Naive B cell (primary cell): ENCODE measurements around the gene SUZ12. TPM values are rescaled to one million over a fixed set of nuclear protein-coding genes. Genes with fewer than 3 reads are reported as not detected.
A peak's percentile ranks its signal among the peaks of the same experiment; 100 is the strongest.
"Not testable (repeated sequence)": the region's sequence is repeated elsewhere in the genome, so short reads cannot be mapped to it uniquely, and the experiment has no call there.

Experiments used
- ATAC-seq, 2 donors: fragments of 150-1000 bp; cut with Tn5 transposase; 2 replicates each; pipeline ENCODE4 v1.10.0; 2021; ENCODE audit warnings: low read depth in 2 of 2, mild to moderate bottlenecking in 2 of 2, moderate library complexity in 2 of 2
- DNase-seq: peaks from one replicate; pipeline ENCODE4 v3.0.0; 2022
- H3K27ac Mint-ChIP-seq, 6 donors: one replicate each; pipeline ENCODE4 v1.8.0; 2020 to 2022; ENCODE audit warnings: mild to moderate bottlenecking in 6 of 6, mixed read lengths in 6 of 6, moderate library complexity in 5 of 6, inconsistent platforms in 2 of 6
- H3K27me3 Mint-ChIP-seq, 3 donors: one replicate each; pipeline ENCODE4 v1.8.0; 2021 to 2022; ENCODE audit warnings: mixed read lengths in 3 of 3, mild to moderate bottlenecking in 1 of 3
- H3K36me3 Mint-ChIP-seq, 2 donors: one replicate each; pipeline ENCODE4 v1.8.0; 2020 to 2022; ENCODE audit warnings: mixed read lengths in 2 of 2, inconsistent platforms in 1 of 2, mild to moderate bottlenecking in 1 of 2
- H3K4me1 Mint-ChIP-seq, 3 donors: one replicate each; pipeline ENCODE4 v1.8.0; 2020 to 2022; ENCODE audit warnings: mixed read lengths in 3 of 3, inconsistent platforms in 1 of 3, mild to moderate bottlenecking in 1 of 3, moderate library complexity in 1 of 3
- H3K4me3 Mint-ChIP-seq, 8 donors: one replicate each; pipeline ENCODE4 v1.8.0; 2020 to 2022; ENCODE audit warnings: mild to moderate bottlenecking in 8 of 8, mixed read lengths in 8 of 8, moderate library complexity in 8 of 8, inconsistent platforms in 2 of 8
- H3K9me3 Mint-ChIP-seq, 7 donors: one replicate each; pipeline ENCODE4 v1.8.0; 2020 to 2022; ENCODE audit warnings: mixed read lengths in 7 of 7, mild to moderate bottlenecking in 5 of 7, inconsistent platforms in 2 of 7, moderate library complexity in 1 of 7
- polyA plus RNA-seq, 6 donors: library from polyadenylated mRNA; unstranded; fragments of 300-500 nt; fragmentation: Illumina TruSeq; gene quantifications; one replicate each; pipeline ENCODE4 v1.2.3, GENCODE V29; 2021; ENCODE audit warnings: low read depth in 6 of 6

Gene SUZ12
- 10 to 100 TPM; 16.4 to 28.4 (median 24.3) TPM for polyA plus RNA-seq

- H3K9me3 Mint-ChIP-seq, H3K27me3 Mint-ChIP-seq, H3K36me3 Mint-ChIP-seq: not testable (repeated sequence)
- DNase-seq (peak; percentile 91), ATAC-seq (peak; percentile 92 to 95)
- H3K4me1 Mint-ChIP-seq = peaks cover 0 to 24% (median 7%) of the 10 kb centered on the region in 3 donors
- peak within 1 kb of the TSS; percentile 78 to 96 (median 92) for H3K27ac Mint-ChIP-seq
- H3K4me3 Mint-ChIP-seq = peak within 1 kb of the TSS; percentile 76 to 93 (median 90)
These were observed at the start of gene SUZ12 for GRCh38 chr17:31936615-31937609. Gene SUZ12, plus strand, starts transcription at chr17:31937007. Its CDS starts 240 bp downstream, at chr17:31937247.

- peak overlapping the region; percentile 77 to 95 (median 92) for H3K4me3 Mint-ChIP-seq
- H3K9me3 Mint-ChIP-seq = peaks cover 0 to 4% (median 0%) of the 10 kb centered on the region in 7 donors
- DNase-seq = peak; percentile 62
- peaks cover 15 to 73% (median 29%) of the 10 kb centered on the region in 3 donors for H3K4me1 Mint-ChIP-seq
- H3K36me3 Mint-ChIP-seq = peaks cover 0 to 24% of the 10 kb centered on the region in 2 donors
- no peaks in the 10 kb centered on the region for H3K27me3 Mint-ChIP-seq
- H3K27ac Mint-ChIP-seq = peak overlapping the region; percentile 94 to 100 (median 100)
- peak; percentile 36 to 57 for ATAC-seq
These were observed 48.7 kb upstream of the SUZ12 start for GRCh38 chr17:31888124-31888523.

GRCh38 chr17:31900877-31901276 lies 35.9 kb upstream of the SUZ12 start:
- no peaks in the 10 kb centered on the region for H3K9me3 Mint-ChIP-seq
- DNase-seq = no peak
- ATAC-seq = no peak
- H3K4me3 Mint-ChIP-seq = no peak overlapping the region
- H3K27me3 Mint-ChIP-seq = no peaks in the 10 kb centered on the region
- H3K36me3 Mint-ChIP-seq = peaks cover 0 to 9% of the 10 kb centered on the region in 2 donors
- no peak overlapping the region for H3K27ac Mint-ChIP-seq
- H3K4me1 Mint-ChIP-seq = peaks cover 0 to 22% (median 7%) of the 10 kb centered on the region in 3 donors

- no peak for DNase-seq
- H3K27me3 Mint-ChIP-seq = peaks cover 0 to 8% (median 0%) of the 10 kb centered on the region in 3 donors
- H3K36me3 Mint-ChIP-seq = peaks cover 0 to 4% of the 10 kb centered on the region in 2 donors
- peak overlapping the region in 1 of 8 donors; percentile 36 for H3K4me3 Mint-ChIP-seq
- H3K4me1 Mint-ChIP-seq = peaks cover 0 to 17% (median 4%) of the 10 kb centered on the region in 3 donors
- no peak overlapping the region for H3K27ac Mint-ChIP-seq
- ATAC-seq = no peak
- H3K9me3 Mint-ChIP-seq = no peaks in the 10 kb centered on the region
These were observed 34.1 kb upstream of the SUZ12 start for GRCh38 chr17:31902693-31903092.

- no peak for DNase-seq
- H3K36me3 Mint-ChIP-seq = no peaks in the 10 kb centered on the region
- H3K9me3 Mint-ChIP-seq = no peaks in the 10 kb centered on the region
- peaks cover 0 to 17% (median 0%) of the 10 kb centered on the region in 3 donors for H3K4me1 Mint-ChIP-seq
- peak overlapping the region in 1 of 8 donors; percentile 43 for H3K4me3 Mint-ChIP-seq
- ATAC-seq = no peak
- H3K27me3 Mint-ChIP-seq = peaks cover 0 to 8% (median 4%) of the 10 kb centered on the region in 3 donors
- no peak overlapping the region for H3K27ac Mint-ChIP-seq
These were observed 33.4 kb upstream of the SUZ12 start for GRCh38 chr17:31903401-31903800.

- ATAC-seq (no peak), DNase-seq (no peak)
- Mint-ChIP-seq H3K4me1 (no peaks in the 10 kb centered on the region), H3K27ac (peak overlapping the region in 1 of 6 donors; percentile 62), H3K9me3 (peaks cover 0 to 2% (median 0%) of the 10 kb centered on the region in 7 donors), H3K36me3 (no peaks in the 10 kb centered on the region), H3K27me3 (peaks cover 6 to 19% (median 19%) of the 10 kb centered on the region in 3 donors), H3K4me3 (no peak overlapping the region)
These were observed 29.4 kb upstream of the SUZ12 start for GRCh38 chr17:31907342-31907962.

GRCh38 chr17:31908386-31908785 lies 28.4 kb upstream of the SUZ12 start:
- no peak overlapping the region for H3K27ac Mint-ChIP-seq
- H3K9me3 Mint-ChIP-seq = peaks cover 0 to 2% (median 0%) of the 10 kb centered on the region in 7 donors
- H3K4me3 Mint-ChIP-seq = no peak overlapping the region
- DNase-seq (no peak), ATAC-seq (no peak)
- no peaks in the 10 kb centered on the region for H3K36me3 Mint-ChIP-seq
- no peaks in the 10 kb centered on the region for H3K4me1 Mint-ChIP-seq
- H3K27me3 Mint-ChIP-seq = peaks cover 6 to 20% (median 19%) of the 10 kb centered on the region in 3 donors

- not testable (repeated sequence) for H3K9me3 Mint-ChIP-seq, DNase-seq, H3K4me1 Mint-ChIP-seq, H3K36me3 Mint-ChIP-seq, H3K4me3 Mint-ChIP-seq
- Mint-ChIP-seq H3K27me3 (peaks cover 11 to 27% (median 17%) of the 10 kb centered on the region in 3 donors), H3K27ac (peak overlapping the region in 1 of 6 donors; percentile 9)
- ATAC-seq = peak; percentile 20 to 43
These were observed 24.1 kb upstream of the SUZ12 start for GRCh38 chr17:31912705-31913104.

GRCh38 chr17:31915456-31916100 lies 21.2 kb upstream of the SUZ12 start:
- no peak overlapping the region for H3K4me3 Mint-ChIP-seq
- no peak overlapping the region for H3K27ac Mint-ChIP-seq
- H3K36me3 Mint-ChIP-seq = no peaks in the 10 kb centered on the region
- no peaks in the 10 kb centered on the region for H3K9me3 Mint-ChIP-seq
- peaks cover 22 to 39% (median 39%) of the 10 kb centered on the region in 3 donors for H3K27me3 Mint-ChIP-seq
- DNase-seq (no peak), ATAC-seq (no peak)
- H3K4me1 Mint-ChIP-seq = peaks cover 0 to 6% (median 4%) of the 10 kb centered on the region in 3 donors

GRCh38 chr17:31916491-31917064 lies 20.2 kb upstream of the SUZ12 start:
- DNase-seq (no peak), ATAC-seq (no peak)
- Mint-ChIP-seq H3K27me3 (peaks cover 22 to 41% (median 39%) of the 10 kb centered on the region in 3 donors), H3K4me3 (no peak overlapping the region), H3K27ac (no peak overlapping the region), H3K9me3 (no peaks in the 10 kb centered on the region), H3K36me3 (no peaks in the 10 kb centered on the region), H3K4me1 (peaks cover 0 to 6% (median 4%) of the 10 kb centered on the region in 3 donors)

GRCh38 chr17:31917065-31917529 lies 19.7 kb upstream of the SUZ12 start:
- DNase-seq (no peak), ATAC-seq (peak; percentile 41 to 45)
- Mint-ChIP-seq H3K27me3 (peaks cover 19 to 36% (median 35%) of the 10 kb centered on the region in 3 donors), H3K4me3 (peak overlapping the region in 1 of 8 donors; percentile 42), H3K27ac (no peak overlapping the region), H3K36me3 (no peaks in the 10 kb centered on the region), H3K9me3 (no peaks in the 10 kb centered on the region), H3K4me1 (peaks cover 0 to 6% (median 4%) of the 10 kb centered on the region in 3 donors)

- peak overlapping the region in 1 of 8 donors; percentile 42 for H3K4me3 Mint-ChIP-seq
- peaks cover 18 to 31% (median 31%) of the 10 kb centered on the region in 3 donors for H3K27me3 Mint-ChIP-seq
- not testable (repeated sequence) for DNase-seq
These were observed 19.1 kb upstream of the SUZ12 start for GRCh38 chr17:31917721-31918120.

More at GRCh38 chr17:31917721-31918120, 19.1 kb upstream of the SUZ12 start:
- not testable (repeated sequence) for H3K36me3 Mint-ChIP-seq, H3K4me1 Mint-ChIP-seq, ATAC-seq, H3K9me3 Mint-ChIP-seq, H3K27ac Mint-ChIP-seq
